ENCODE measurements around the gene CFAP91.

GRCh38 chr3:119660474-119661440 lies 42.1 kb upstream of the CFAP91 start, which contains the start of gene POPDC2:
- TF ChIP-seq, protein P1, sequence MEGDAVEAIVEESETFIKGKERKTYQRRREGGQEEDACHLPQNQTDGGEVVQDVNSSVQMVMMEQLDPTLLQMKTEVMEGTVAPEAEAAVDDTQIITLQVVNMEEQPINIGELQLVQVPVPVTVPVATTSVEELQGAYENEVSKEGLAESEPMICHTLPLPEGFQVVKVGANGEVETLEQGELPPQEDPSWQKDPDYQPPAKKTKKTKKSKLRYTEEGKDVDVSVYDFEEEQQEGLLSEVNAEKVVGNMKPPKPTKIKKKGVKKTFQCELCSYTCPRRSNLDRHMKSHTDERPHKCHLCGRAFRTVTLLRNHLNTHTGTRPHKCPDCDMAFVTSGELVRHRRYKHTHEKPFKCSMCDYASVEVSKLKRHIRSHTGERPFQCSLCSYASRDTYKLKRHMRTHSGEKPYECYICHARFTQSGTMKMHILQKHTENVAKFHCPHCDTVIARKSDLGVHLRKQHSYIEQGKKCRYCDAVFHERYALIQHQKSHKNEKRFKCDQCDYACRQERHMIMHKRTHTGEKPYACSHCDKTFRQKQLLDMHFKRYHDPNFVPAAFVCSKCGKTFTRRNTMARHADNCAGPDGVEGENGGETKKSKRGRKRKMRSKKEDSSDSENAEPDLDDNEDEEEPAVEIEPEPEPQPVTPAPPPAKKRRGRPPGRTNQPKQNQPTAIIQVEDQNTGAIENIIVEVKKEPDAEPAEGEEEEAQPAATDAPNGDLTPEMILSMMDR (conservative IDR thresholded peaks at IDR 0.05 in 1 of 2, IDR thresholded peaks at IDR 0.05 in 1 of 2; ENCODE audit: extremely low read depth in 1 of 2, insufficient read depth in 1 of 2, low read depth in 1 of 2, low read length in 2 of 2): no peak
- TF ChIP-seq EZH2 (IDR thresholded peaks at IDR 0.05; ENCODE audit: borderline replicate concordance, low read length): no peak
